CD14-positive monocyte (primary cell): ENCODE results near the gene FANCC. TPM values are rescaled to one million over a fixed set of nuclear protein-coding genes. Genes with fewer than 3 reads are reported as not detected.

Experiments
- DNase-seq, 3 donors: peaks; one replicate each; pipeline ENCODE4 v3.0.0-alpha.2; 2011 to 2022
- H2AFZ ChIP-seq: 2 replicates; pipeline ENCODE4 v1.6.0; 2012; ENCODE audit warnings: mild to moderate bottlenecking, low read depth, low read length, inconsistent platforms; ENCODE audit not compliant: insufficient read depth, poor library complexity, severe bottlenecking
- H3K27ac ChIP-seq, 2 donors: 1 replicate in 1 of 2; 2 replicates in 1 of 2; pipeline ENCODE4 v1.5.1; 2012 to 2013; ENCODE audit warnings: low read length in 2 of 2, control low read depth in 1 of 2, inconsistent platforms in 1 of 2, low read depth in 1 of 2, mild to moderate bottlenecking in 1 of 2
- H3K27me3 ChIP-seq, 2 donors: one replicate each; pipeline versions ENCODE4 v1.6.0 to v1.6.1; 2011 to 2013; ENCODE audit warnings: low read length in 2 of 2; ENCODE audit not compliant: control insufficient read depth in 2 of 2, insufficient read depth in 2 of 2
- H3K36me3 ChIP-seq, 2 donors: replicated peaks in 1 of 2; 1 replicate in 1 of 2; 2 replicates in 1 of 2; pipeline versions ENCODE4 v1.5.1 to v1.6.1; 2012 to 2013; ENCODE audit warnings: low read length in 2 of 2, control low read depth in 1 of 2, inconsistent platforms in 1 of 2, mild to moderate bottlenecking in 1 of 2; ENCODE audit not compliant: insufficient read depth in 2 of 2, control insufficient read depth in 1 of 2
- H3K4me1 ChIP-seq, 2 donors: 1 replicate in 1 of 2; 2 replicates in 1 of 2; pipeline versions ENCODE4 v1.5.1 to v1.6.1; 2012 to 2013; ENCODE audit warnings: low read length in 2 of 2, control low read depth in 1 of 2, inconsistent platforms in 1 of 2, mild to moderate bottlenecking in 1 of 2, moderate library complexity in 1 of 2; ENCODE audit not compliant: insufficient read depth in 2 of 2, control insufficient read depth in 1 of 2
- H3K4me2 ChIP-seq: replicated peaks from 2 replicates; pipeline ENCODE3; 2012; ENCODE audit warnings: low read length, moderate library complexity, mild to moderate bottlenecking; ENCODE audit not compliant: poor library complexity, severe bottlenecking; ENCODE audit errors: extremely low read depth
- H3K4me3 ChIP-seq, 3 experiments: fragments of 200-600 bp in 1 of 3; sonication (generic) in 1 of 3; replicated peaks in 1 of 3; 1 replicate in 2 of 3; 2 replicates in 1 of 3; pipeline ENCODE4 v1.5.1; 2011 to 2013; ENCODE audit warnings: low read length in 3 of 3, mild to moderate bottlenecking in 3 of 3, control low read depth in 2 of 3, low read depth in 2 of 3, inconsistent platforms in 1 of 3, moderate library complexity in 1 of 3
- H3K79me2 ChIP-seq: 2 replicates; pipeline ENCODE4 v1.6.0; 2012; ENCODE audit warnings: mild to moderate bottlenecking, control low read depth, inconsistent platforms, low read length, moderate library complexity; ENCODE audit not compliant: insufficient read depth
- H3K9ac ChIP-seq: 2 replicates; pipeline ENCODE4 v1.6.0; 2017; ENCODE audit warnings: low read length, mild to moderate bottlenecking; ENCODE audit not compliant: insufficient read depth, poor library complexity, severe bottlenecking
- H3K9me3 ChIP-seq, 2 donors: replicated peaks in 1 of 2; 1 replicate in 1 of 2; 2 replicates in 1 of 2; pipeline versions ENCODE4 v1.5.1 to v1.6.1; 2012 to 2013; ENCODE audit warnings: low read length in 2 of 2, control low read depth in 1 of 2; ENCODE audit not compliant: control insufficient read depth in 1 of 2, insufficient read depth in 1 of 2
- H4K20me1 ChIP-seq: 2 replicates; pipeline ENCODE4 v1.6.0; 2012; ENCODE audit warnings: mild to moderate bottlenecking, low read length, control low read depth, moderate library complexity; ENCODE audit not compliant: insufficient read depth
- H3K27ac Mint-ChIP-seq, 7 donors: one replicate each; pipeline ENCODE4 v1.8.0; 2020; ENCODE audit warnings: mild to moderate bottlenecking in 7 of 7, mixed read lengths in 7 of 7, moderate library complexity in 6 of 7, inconsistent platforms in 2 of 7
- H3K27me3 Mint-ChIP-seq, 3 donors: one replicate each; pipeline ENCODE4 v1.8.0; 2021 to 2022; ENCODE audit warnings: low read depth in 3 of 3, mild to moderate bottlenecking in 3 of 3, mixed read lengths in 3 of 3, moderate library complexity in 3 of 3, inconsistent platforms in 1 of 3
- H3K36me3 Mint-ChIP-seq, 2 donors: one replicate each; pipeline ENCODE4 v1.8.0; 2020; ENCODE audit warnings: mixed read lengths in 2 of 2, inconsistent platforms in 1 of 2, mild to moderate bottlenecking in 1 of 2
- H3K4me1 Mint-ChIP-seq: one replicate; pipeline ENCODE4 v1.8.0; 2020; ENCODE audit warnings: mild to moderate bottlenecking, mixed read lengths
- H3K4me3 Mint-ChIP-seq, 2 donors: one replicate each; pipeline ENCODE4 v1.8.0; 2020; ENCODE audit warnings: mild to moderate bottlenecking in 2 of 2, mixed read lengths in 2 of 2, moderate library complexity in 1 of 2
- H3K9me3 Mint-ChIP-seq, 7 donors: one replicate each; pipeline ENCODE4 v1.8.0; 2020 to 2022; ENCODE audit warnings: mixed read lengths in 7 of 7, mild to moderate bottlenecking in 6 of 7, moderate library complexity in 6 of 7, inconsistent platforms in 2 of 7
- CTCF ChIP-seq: fragments of 200-600 bp; IDR thresholded peaks from one replicate; pipeline ENCODE4 v1.8.0; 2022; ENCODE audit warnings: antibody characterized with exemption, mild to moderate bottlenecking
- whole genome bisulfite sequencing: methylation state at CpG from one replicate; pipeline ENCODE4 v1.1.5; 2013; ENCODE audit warnings: missing lambda C conversion rate; ENCODE audit not compliant: insufficient coverage; 5-methylcytosine and 5-hydroxymethylcytosine counted together
- intact Hi-C, 2 donors: fragments of 100-400 bp; cut with micrococcal nuclease; formaldehyde crosslinking; loops; one replicate each; pipeline versions ENCODE4 v1.15.0 to v1.15.1; 2023
- polyA plus RNA-seq, 3 donors: library from polyadenylated mRNA; depleted of rRNA in 1 of 3; unstranded in 2 of 3; stranded (reverse) in 1 of 3; fragments of 300-500 nt in 2 of 3; fragments of >200 nt in 1 of 3; fragmentation: Illumina TruSeq in 2 of 3; gene quantifications; 1 replicate in 2 of 3; 2 replicates in 1 of 3; pipeline ENCODE4 v1.2.3, GENCODE V29; 2012 to 2021

The FANCC gene
- polyA plus RNA-seq, 3 donors: 1.2 to 2.2 (median 1.5) TPM

GRCh38 chr9:95280745-95281144 is 36.8 kb downstream of the FANCC start:
- no peaks in the 10 kb centered on the region for H4K20me1 ChIP-seq
- no peak overlapping the region for H2AFZ ChIP-seq
- H3K4me1 ChIP-seq: no peaks in the 10 kb centered on the region
- TF ChIP-seq CTCF: no peak
- peaks cover 0 to 2% (median 0%) of the 10 kb centered on the region in 3 donors for H3K27me3 Mint-ChIP-seq
- no peak overlapping the region for H3K4me3 ChIP-seq
- no peaks in the 10 kb centered on the region for H3K27me3 ChIP-seq
- H3K4me2 ChIP-seq: no peak overlapping the region
- H3K27ac ChIP-seq: no peak overlapping the region
- H3K27ac Mint-ChIP-seq: no peak overlapping the region
- H3K9me3 Mint-ChIP-seq: peaks cover 10 to 30% (median 22%) of the 10 kb centered on the region in 7 donors
- no peak overlapping the region for H3K9ac ChIP-seq
- no peaks in the 10 kb centered on the region for H3K4me1 Mint-ChIP-seq
- H3K9me3 ChIP-seq: peaks cover 10 to 17% of the 10 kb centered on the region in 2 donors
- H3K79me2 ChIP-seq: no peaks in the 10 kb centered on the region
- H3K4me3 Mint-ChIP-seq: no peak overlapping the region
- 100% methylated on average over 1 of the region's 1 CpG for WGBS
- intact Hi-C loops: no loop called here
- H3K36me3 Mint-ChIP-seq: peaks cover 0 to 7% of the 10 kb centered on the region in 2 donors
- no peaks in the 10 kb centered on the region for H3K36me3 ChIP-seq
- DNase-seq: no peak

- H3K4me1 Mint-ChIP-seq: peaks cover 16% of the 10 kb centered on the region
- H3K27ac Mint-ChIP-seq: peak overlapping the region in 1 of 7 donors; percentile 9
- no peaks in the 10 kb centered on the region for H3K36me3 ChIP-seq
- H2AFZ ChIP-seq: no peak overlapping the region
- no peaks in the 10 kb centered on the region for H4K20me1 ChIP-seq
- no peak overlapping the region for H3K4me3 ChIP-seq
- no peak overlapping the region for H3K9ac ChIP-seq
- H3K36me3 Mint-ChIP-seq: peaks cover 0 to 7% of the 10 kb centered on the region in 2 donors
- no peak for DNase-seq
- H3K79me2 ChIP-seq: no peaks in the 10 kb centered on the region
- intact Hi-C loops: no loop called here
- H3K9me3 Mint-ChIP-seq: peaks cover 10 to 30% (median 24%) of the 10 kb centered on the region in 7 donors
- no peak overlapping the region for H3K27ac ChIP-seq
- H3K4me2 ChIP-seq: no peak overlapping the region
- no peak overlapping the region for H3K4me3 Mint-ChIP-seq
- H3K27me3 Mint-ChIP-seq: peaks cover 0 to 2% (median 0%) of the 10 kb centered on the region in 3 donors
- H3K27me3 ChIP-seq: no peaks in the 10 kb centered on the region
- no peak for TF ChIP-seq CTCF
- peaks cover 10 to 17% of the 10 kb centered on the region in 2 donors for H3K9me3 ChIP-seq
- H3K4me1 ChIP-seq: peaks cover 12 to 16% of the 10 kb centered on the region in 2 donors
Observed at GRCh38 chr9:95277509-95277908, 40.0 kb downstream of the FANCC start.
